Mesenchymal stem cell (in vitro differentiated cells and primary cell): ENCODE results near the gene HINT3.
"Not testable (repeated sequence)": the region's sequence is repeated elsewhere in the genome, so short reads cannot be mapped to it uniquely, and the experiment has no call there.

Experiments used
- DNase-seq: peaks from one replicate; pipeline ENCODE4 v3.0.0-alpha.2; 2013
- H2AFZ ChIP-seq: one replicate; pipeline ENCODE4 v1.6.1; 2013; ENCODE audit warnings: low read depth, mild to moderate bottlenecking, control low read depth, inconsistent platforms, low read length, moderate library complexity
- H2AK5ac ChIP-seq: 2 replicates; pipeline ENCODE4 v1.6.1; 2013; ENCODE audit warnings: low read length, moderate library complexity, mild to moderate bottlenecking, inconsistent platforms; ENCODE audit not compliant: severe bottlenecking
- H2BK120ac ChIP-seq: one replicate; pipeline ENCODE4 v1.6.1; 2013; ENCODE audit warnings: low read depth, mild to moderate bottlenecking, inconsistent platforms, low read length, moderate library complexity
- H2BK12ac ChIP-seq, 2 experiments: one replicate each; pipeline ENCODE4 v1.6.1; 2013; ENCODE audit warnings: inconsistent platforms in 2 of 2, low read length in 2 of 2, mild to moderate bottlenecking in 2 of 2, moderate library complexity in 2 of 2, control low read depth in 1 of 2
- H2BK15ac ChIP-seq: one replicate; pipeline ENCODE4 v1.6.1; 2013; ENCODE audit warnings: mild to moderate bottlenecking, low read depth, inconsistent platforms; ENCODE audit not compliant: poor library complexity, severe bottlenecking
- H2BK5ac ChIP-seq: 2 replicates; pipeline ENCODE4 v1.6.1; 2013; ENCODE audit warnings: low read depth, mild to moderate bottlenecking, low read length, control low read depth, inconsistent platforms; ENCODE audit not compliant: poor library complexity, severe bottlenecking
- H3K14ac ChIP-seq, 2 experiments: one replicate each; pipeline ENCODE4 v1.6.1; 2013; ENCODE audit warnings: inconsistent platforms in 2 of 2, low read length in 2 of 2, control low read depth in 1 of 2, mild to moderate bottlenecking in 1 of 2, moderate library complexity in 1 of 2
- H3K18ac ChIP-seq, 2 experiments: one replicate each; pipeline ENCODE4 v1.6.1; 2013; ENCODE audit warnings: inconsistent platforms in 2 of 2, low read length in 2 of 2, control low read depth in 1 of 2, low read depth in 1 of 2, mild to moderate bottlenecking in 1 of 2
- H3K23ac ChIP-seq, 2 experiments: one replicate each; pipeline ENCODE4 v1.6.1; 2013; ENCODE audit warnings: inconsistent platforms in 2 of 2, low read length in 2 of 2, mild to moderate bottlenecking in 2 of 2, moderate library complexity in 2 of 2, control low read depth in 1 of 2
- H3K27ac ChIP-seq: 2 replicates; pipeline ENCODE4 v1.5.1; 2013; ENCODE audit warnings: mild to moderate bottlenecking, moderate library complexity, low read length, control low read depth, inconsistent platforms; ENCODE audit not compliant: poor library complexity, severe bottlenecking
- H3K27me3 ChIP-seq, 2 experiments: 2 replicates each; pipeline versions ENCODE4 v1.6.1 to v1.7.0; 2013; ENCODE audit warnings: low read length in 2 of 2, mild to moderate bottlenecking in 2 of 2, moderate library complexity in 2 of 2, control low read depth in 1 of 2, inconsistent platforms in 1 of 2; ENCODE audit not compliant: control insufficient read depth in 1 of 2, insufficient read depth in 1 of 2
- H3K36me3 ChIP-seq, 2 experiments: 2 replicates each; pipeline versions ENCODE4 v1.6.1 to v1.7.0; 2013; ENCODE audit warnings: low read length in 2 of 2, control low read depth in 1 of 2, inconsistent platforms in 1 of 2, low read depth in 1 of 2, mild to moderate bottlenecking in 1 of 2; ENCODE audit not compliant: insufficient read depth in 2 of 2, control insufficient read depth in 1 of 2
- H3K4ac ChIP-seq, 2 experiments: one replicate each; pipeline ENCODE4 v1.6.1; 2013; ENCODE audit warnings: inconsistent platforms in 2 of 2, low read length in 2 of 2, mild to moderate bottlenecking in 2 of 2, moderate library complexity in 2 of 2, control low read depth in 1 of 2, low read depth in 1 of 2
- H3K4me1 ChIP-seq: 2 replicates; pipeline ENCODE4 v1.6.1; 2013; ENCODE audit warnings: low read depth, low read length, control low read depth; ENCODE audit not compliant: control insufficient read depth, insufficient read depth
- H3K4me2 ChIP-seq: 2 replicates; pipeline ENCODE4 v1.6.1; 2013; ENCODE audit warnings: low read length, mild to moderate bottlenecking, inconsistent platforms; ENCODE audit not compliant: poor library complexity, severe bottlenecking
- H3K4me3 ChIP-seq, 2 experiments: 2 replicates each; pipeline versions ENCODE4 v1.5.1 to v1.7.0; 2013; ENCODE audit warnings: low read length in 2 of 2, mild to moderate bottlenecking in 2 of 2, control low read depth in 1 of 2, low read depth in 1 of 2; ENCODE audit not compliant: insufficient read depth in 1 of 2
- H3K79me1 ChIP-seq: replicated peaks from 2 replicates; pipeline ENCODE4 v1.6.1; 2013; ENCODE audit warnings: mild to moderate bottlenecking, control low read depth, low read length, inconsistent platforms; ENCODE audit not compliant: poor library complexity, severe bottlenecking
- H3K9ac ChIP-seq: 2 replicates; pipeline ENCODE4 v1.7.0; 2013; ENCODE audit warnings: mild to moderate bottlenecking, low read length, moderate library complexity
- H3K9me3 ChIP-seq: 2 replicates; pipeline ENCODE4 v1.7.0; 2013; ENCODE audit warnings: mild to moderate bottlenecking, low read length; ENCODE audit not compliant: control insufficient read depth
- H4K8ac ChIP-seq: one replicate; pipeline ENCODE4 v1.6.1; 2013; ENCODE audit warnings: inconsistent platforms, mild to moderate bottlenecking, low read length, moderate library complexity
- H4K91ac ChIP-seq: one replicate; pipeline ENCODE4 v1.6.1; 2013; ENCODE audit warnings: mild to moderate bottlenecking, low read length, inconsistent platforms
- WGBS: methylation state at CpG from one replicate; pipeline ENCODE4 v1.1.7; 2013; ENCODE audit warnings: mixed read lengths; 5-methylcytosine and 5-hydroxymethylcytosine counted together

HINT3 gene

DNA sequence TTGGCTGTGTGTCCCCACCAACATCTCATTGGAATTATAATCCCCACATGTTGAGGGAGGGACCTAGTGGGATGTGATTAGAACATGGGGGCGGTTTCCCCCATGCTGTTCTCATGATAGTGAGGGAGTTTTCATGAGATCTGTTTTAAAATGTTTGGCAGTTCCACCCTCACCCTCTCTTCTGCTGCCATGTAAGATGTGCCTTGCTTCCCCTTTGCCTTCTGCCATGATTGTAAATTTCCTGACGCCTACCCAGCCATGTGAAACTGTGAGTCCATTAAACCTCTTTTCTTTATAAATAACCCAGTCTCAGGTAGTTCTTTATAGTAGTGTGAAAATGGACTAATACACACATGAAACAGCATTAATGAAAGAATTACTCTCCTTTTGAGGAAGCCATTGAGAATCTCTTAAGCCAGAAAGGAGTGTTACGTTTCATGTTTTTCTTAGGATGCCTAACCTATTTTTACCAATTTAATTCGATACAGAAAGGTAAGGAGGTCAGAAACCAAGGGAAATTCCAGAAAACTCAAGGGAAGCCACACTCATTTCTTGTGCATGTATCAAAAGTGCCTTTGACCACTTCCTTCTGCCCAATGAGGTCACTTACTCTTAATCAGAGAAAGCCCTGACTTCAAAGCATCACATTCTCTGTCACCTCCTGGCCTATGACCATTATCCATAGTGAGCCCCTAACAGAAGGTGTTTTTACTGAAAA lies 24.7 kb upstream of the HINT3 start:
- Histone ChIP-seq H3K27me3 (no peaks in the 10 kb centered on the region), H2BK12ac (no peak overlapping the region)
- 86% methylated on average over 3 of the region's 4 CpGs for WGBS

DNA sequence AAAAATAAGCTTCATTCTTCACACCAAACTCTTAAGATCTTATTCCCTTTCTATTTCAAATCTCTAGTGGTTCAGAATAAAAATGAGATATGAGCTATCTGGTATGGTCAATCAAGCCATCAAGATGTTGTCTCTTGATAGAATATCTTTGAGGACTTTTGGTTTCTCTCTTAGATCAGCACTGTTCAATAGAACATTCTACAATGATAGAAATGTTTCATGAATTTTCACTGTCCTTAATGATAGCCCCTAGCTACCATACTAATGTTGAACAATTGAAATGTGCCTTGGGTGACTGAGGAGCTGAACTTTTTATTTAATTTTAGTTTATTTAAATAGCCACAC lies 24.1 kb upstream of the HINT3 start:
- H4K91ac ChIP-seq = no peak overlapping the region
- no peak overlapping the region for H3K4me2 ChIP-seq
- no peak overlapping the region for H3K14ac ChIP-seq
- peaks cover 4 to 39% of the 10 kb centered on the region in 2 experiments for H3K36me3 ChIP-seq
- H3K9ac ChIP-seq = no peak overlapping the region
- no peaks in the 10 kb centered on the region for H3K27me3 ChIP-seq
- H3K79me1 ChIP-seq = no peaks in the 10 kb centered on the region
- no peak for DNase-seq
- H4K8ac ChIP-seq = no peak overlapping the region
- no peak overlapping the region for H2BK5ac ChIP-seq
- no peak overlapping the region for H2BK15ac ChIP-seq
- H2AK5ac ChIP-seq = no peak overlapping the region
- H3K4me3 ChIP-seq = no peak overlapping the region
- no peak overlapping the region for H2BK12ac ChIP-seq
- no peak overlapping the region for H2AFZ ChIP-seq
- no peaks in the 10 kb centered on the region for H3K4me1 ChIP-seq
- H2BK120ac ChIP-seq = no peak overlapping the region
- H3K18ac ChIP-seq = no peak overlapping the region
- no peak overlapping the region for H3K27ac ChIP-seq
- no peaks in the 10 kb centered on the region for H3K9me3 ChIP-seq
- H3K23ac ChIP-seq = no peak overlapping the region
- H3K4ac ChIP-seq = no peak overlapping the region

More for the DNA sequence above, 24.7 kb upstream of the HINT3 start:
- no peaks in the 10 kb centered on the region for H3K9me3 ChIP-seq
- H3K9ac ChIP-seq = no peak overlapping the region
- H4K8ac ChIP-seq = no peak overlapping the region
- H3K4ac ChIP-seq = no peak overlapping the region
- no peak overlapping the region for H2AFZ ChIP-seq
- H3K4me3 ChIP-seq = no peak overlapping the region
- peaks cover 4 to 44% of the 10 kb centered on the region in 2 experiments for H3K36me3 ChIP-seq
- no peak overlapping the region for H2BK15ac ChIP-seq
- H3K79me1 ChIP-seq = no peaks in the 10 kb centered on the region
- no peak overlapping the region for H3K27ac ChIP-seq
- DNase-seq = peak; percentile 30
- peak overlapping the region; percentile 4 for H2BK5ac ChIP-seq
- no peak overlapping the region for H3K23ac ChIP-seq
- H4K91ac ChIP-seq = no peak overlapping the region
- H3K4me2 ChIP-seq = no peak overlapping the region
- H3K4me1 ChIP-seq = no peaks in the 10 kb centered on the region
- no peak overlapping the region for H2BK120ac ChIP-seq
- H3K18ac ChIP-seq = no peak overlapping the region
- H3K14ac ChIP-seq = no peak overlapping the region
- H2AK5ac ChIP-seq = no peak overlapping the region

DNA sequence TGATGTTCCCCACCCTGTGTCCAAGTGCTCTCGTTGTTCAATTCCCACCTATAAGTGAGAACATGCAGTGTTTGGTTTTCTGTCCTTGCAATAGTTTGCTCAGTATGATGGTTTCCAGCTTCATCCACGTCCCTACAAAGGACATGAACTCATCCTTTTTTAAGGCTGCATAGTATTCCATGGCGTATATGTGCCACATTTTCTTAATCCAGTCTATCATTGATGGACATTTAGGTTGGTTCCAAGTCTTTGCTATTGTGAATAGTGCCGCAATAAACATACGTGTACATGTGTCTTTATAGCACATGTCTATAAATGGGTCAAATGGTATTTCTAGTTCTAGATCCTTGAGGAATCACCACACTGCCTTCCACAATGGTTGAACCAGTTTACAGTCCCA lies 21.1 kb upstream of the HINT3 start:
- H2BK12ac ChIP-seq, H3K4me2 ChIP-seq, H3K4me3 ChIP-seq, H3K9me3 ChIP-seq, H2BK5ac ChIP-seq, H2BK15ac ChIP-seq, H3K27ac ChIP-seq, H3K23ac ChIP-seq, H3K18ac ChIP-seq, H3K4ac ChIP-seq, H4K91ac ChIP-seq, H2BK120ac ChIP-seq, H3K79me1 ChIP-seq, H2AFZ ChIP-seq, H3K4me1 ChIP-seq, H3K14ac ChIP-seq, DNase-seq, H2AK5ac ChIP-seq, H3K9ac ChIP-seq, H3K27me3 ChIP-seq, H4K8ac ChIP-seq: not testable (repeated sequence)
- WGBS = 92% methylated on average over 2 of the region's 5 CpGs
- peaks cover 0 to 11% of the 10 kb centered on the region in 2 experiments for H3K36me3 ChIP-seq

DNA sequence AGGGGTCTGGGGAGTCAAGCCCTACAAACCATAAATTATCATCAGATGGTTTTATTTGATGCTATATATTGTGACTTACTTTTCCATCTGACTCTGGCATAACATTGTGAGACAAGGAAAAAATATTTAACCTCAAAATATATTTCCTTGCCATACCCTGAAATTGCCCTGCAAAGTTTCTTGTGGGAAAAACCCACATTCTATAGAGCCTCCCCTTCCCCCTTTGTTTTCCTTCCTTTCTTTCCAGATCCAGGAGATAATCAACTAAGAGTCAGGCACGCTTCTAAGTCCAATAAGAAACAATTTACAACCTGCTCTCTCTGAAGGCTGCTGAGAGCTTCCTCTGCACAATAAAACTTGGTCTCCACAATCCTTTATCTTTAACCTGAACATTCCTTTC lies 17.5 kb upstream of the HINT3 start:
- Histone ChIP-seq H2BK5ac (no peak overlapping the region), H3K27ac (no peak overlapping the region), H3K4me2 (no peak overlapping the region), H3K14ac (no peak overlapping the region), H3K23ac (no peak overlapping the region), H2BK12ac (no peak overlapping the region), H2BK15ac (no peak overlapping the region), H2AK5ac (no peak overlapping the region), H3K9me3 (no peaks in the 10 kb centered on the region), H3K18ac (no peak overlapping the region), H3K27me3 (no peaks in the 10 kb centered on the region), H3K4ac (no peak overlapping the region), H3K36me3 (no peaks in the 10 kb centered on the region), H2AFZ (no peak overlapping the region), H3K79me1 (no peaks in the 10 kb centered on the region), H3K4me3 (no peak overlapping the region), H4K91ac (no peak overlapping the region), H3K4me1 (no peaks in the 10 kb centered on the region), H4K8ac (no peak overlapping the region), H2BK120ac (no peak overlapping the region), H3K9ac (no peak overlapping the region)
- WGBS = 35% methylated on average over 1 of the region's 1 CpG
- no peak for DNase-seq
